Stimulated activated CD8-positive, alpha-beta memory T cell treated with anti-CD3 and anti-CD28 coated beads, Interleukin-7, amount 100 ng/mL, for 48 hours (primary cell): Measurements from ENCODE around the gene RTP4.

Experiments used
- DNase-seq, 2 donors: peaks; one replicate each; pipeline ENCODE4 v3.0.0-alpha.2; 2020; ENCODE audit warnings: low read depth in 1 of 2; ENCODE audit errors: extremely low read depth in 1 of 2

The RTP4 gene

DNA sequence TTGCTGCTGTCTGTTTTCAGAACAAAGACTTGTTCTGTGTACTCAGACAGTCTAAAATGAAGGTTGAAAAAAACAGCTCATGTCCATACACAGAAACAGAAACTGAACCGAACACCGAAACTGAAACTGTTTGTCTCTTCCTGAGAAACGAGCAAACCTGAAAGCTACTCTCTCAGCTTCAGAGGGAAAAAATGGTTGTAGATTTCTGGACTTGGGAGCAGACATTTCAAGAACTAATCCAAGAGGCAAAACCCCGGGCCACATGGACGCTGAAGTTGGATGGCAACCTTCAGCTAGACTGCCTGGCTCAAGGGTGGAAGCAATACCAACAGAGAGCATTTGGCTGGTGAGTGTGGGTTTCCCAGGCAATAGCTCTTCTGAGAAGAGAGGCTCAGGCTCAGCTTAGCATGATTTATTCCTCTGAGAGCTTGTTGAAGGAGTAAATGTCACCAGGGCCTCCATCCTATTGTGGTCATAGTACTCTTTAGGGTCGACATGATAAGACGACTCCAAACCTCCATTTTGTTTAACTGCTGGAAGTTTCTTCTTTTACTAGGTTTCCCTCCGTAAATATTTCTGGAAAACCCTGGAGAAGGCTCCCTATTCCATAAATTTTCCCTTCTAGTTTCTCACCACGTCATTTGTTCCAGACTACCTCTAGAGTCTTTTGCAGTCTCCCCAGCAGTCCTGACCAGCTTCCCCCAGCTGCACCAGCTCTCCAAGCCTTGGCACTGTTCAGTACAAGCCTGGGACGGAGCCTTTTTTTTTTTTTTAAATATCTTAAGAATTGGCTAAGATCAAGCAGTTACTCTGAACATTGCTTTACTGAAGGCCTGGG lies at the start of gene RTP4:
TSS of gene RTP4 (plus strand) at position 135 of the 838 bp plus-strand sequence. CDS start at position 192, 57 bp downstream.
- DNase-seq = peak in 1 of 2 donors; percentile 12

DNA sequence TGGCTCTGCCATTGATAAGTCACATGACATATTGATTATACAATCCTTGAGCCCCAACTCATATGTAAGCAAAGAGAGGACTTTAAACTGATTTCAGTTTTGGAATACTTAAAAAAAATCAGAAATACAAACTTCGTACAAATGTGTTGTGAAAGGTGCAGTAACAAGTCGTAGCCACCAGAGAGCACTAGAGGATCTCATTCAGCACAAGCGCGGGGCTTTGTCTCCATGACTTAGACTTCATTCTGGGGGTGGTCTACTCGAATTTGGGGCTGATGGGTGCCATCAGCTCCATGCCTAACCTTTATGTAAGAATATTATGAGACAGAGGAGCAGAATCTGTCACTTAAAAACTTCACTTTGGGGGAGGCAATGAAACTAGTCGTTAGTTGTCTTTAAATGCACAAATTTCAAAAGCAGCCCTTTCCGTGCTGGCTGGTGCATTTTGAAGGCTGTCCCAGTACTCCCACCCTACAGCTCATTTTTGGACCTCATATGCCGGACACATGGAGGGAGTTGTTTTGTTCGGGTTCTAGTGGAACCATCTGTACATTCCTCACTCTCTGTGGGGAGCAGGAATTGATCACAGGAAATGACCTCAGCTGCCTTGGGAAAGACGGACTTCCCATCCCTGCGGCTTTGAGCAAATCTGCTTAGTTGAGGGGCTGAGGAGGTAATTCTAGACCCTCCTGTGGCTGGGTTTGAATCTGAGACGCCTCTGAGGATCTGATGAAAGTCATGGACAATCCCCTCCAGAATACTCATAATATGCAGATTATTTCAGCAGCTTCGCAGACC lies 49.2 kb upstream of the RTP4 start:
- peak in 1 of 2 donors; percentile 5 for DNase-seq

DNA sequence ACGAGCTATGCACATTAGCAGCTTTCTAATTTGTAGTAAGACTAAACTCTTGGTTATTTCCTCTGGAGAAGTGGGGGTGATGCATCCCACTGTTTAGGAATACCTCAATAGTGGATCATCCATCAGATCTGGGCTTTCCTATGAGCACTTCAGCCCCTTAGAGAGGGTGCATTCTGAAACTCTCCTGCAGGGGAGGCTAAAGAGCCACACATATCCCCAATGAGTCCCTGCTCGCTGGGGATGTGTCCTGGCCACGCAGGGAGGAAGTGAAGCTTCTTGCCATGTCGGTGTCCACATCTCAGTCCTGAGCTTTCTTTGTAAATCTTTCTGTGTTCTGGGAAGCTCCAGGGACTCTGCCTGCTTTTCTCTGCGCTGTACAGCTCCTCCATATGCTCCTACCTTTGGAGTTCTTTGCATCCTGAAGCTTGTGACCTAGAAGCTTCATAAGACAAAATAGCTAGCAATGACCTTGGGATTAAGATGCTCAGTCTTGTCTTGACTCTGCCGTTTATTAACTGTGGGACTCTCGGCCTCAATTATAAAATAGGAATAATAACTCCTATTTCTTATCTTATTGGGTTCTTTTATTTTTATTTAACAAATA lies 48.4 kb upstream of the RTP4 start:
- peak; percentile 10 to 27 for DNase-seq

GRCh38 chr3:187321766-187322165 lies 46.4 kb upstream of the RTP4 start:
- DNase-seq = no peak

- no peak for DNase-seq
Observed at GRCh38 chr3:187322291-187322690, 45.9 kb upstream of the RTP4 start.

DNA sequence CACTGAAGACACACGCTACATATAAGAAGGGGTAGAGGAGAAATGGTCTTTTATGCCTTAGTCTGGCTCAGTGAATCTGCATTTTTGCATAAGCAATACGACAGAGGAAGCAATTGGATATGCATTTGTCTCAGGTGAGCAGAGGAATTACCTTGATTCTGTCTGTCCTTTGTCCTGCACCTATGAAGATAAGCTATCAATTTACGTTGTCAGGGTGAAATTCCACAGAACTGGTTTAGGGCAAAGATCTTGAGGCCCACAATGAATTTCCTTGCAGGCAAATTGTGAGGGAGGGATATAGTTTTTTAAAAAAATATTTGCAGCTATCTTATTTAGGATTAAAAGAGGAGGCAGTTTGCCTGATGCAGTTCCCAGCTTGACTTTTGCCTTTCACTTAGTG lies 45.1 kb upstream of the RTP4 start:
- no peak for DNase-seq

DNA sequence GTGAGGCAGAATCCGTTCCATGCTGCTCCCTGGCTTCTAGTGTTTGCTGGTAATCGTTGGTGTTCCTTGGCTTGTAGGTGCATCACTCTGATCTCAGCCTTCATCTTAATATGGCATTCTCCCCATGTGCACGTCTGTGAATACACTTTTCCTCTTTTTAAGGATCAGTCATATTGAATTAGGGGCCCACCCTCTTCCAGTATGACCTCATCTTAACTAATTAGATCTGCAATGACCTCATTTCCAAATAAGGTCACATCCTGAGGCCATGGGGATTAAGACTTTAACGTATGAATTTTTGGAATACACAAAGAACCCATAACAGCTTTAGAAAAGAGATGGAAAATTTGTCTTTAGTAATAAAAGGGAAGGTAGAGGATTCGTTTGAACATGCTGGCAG lies 42.6 kb upstream of the RTP4 start:
- no peak for DNase-seq

DNA sequence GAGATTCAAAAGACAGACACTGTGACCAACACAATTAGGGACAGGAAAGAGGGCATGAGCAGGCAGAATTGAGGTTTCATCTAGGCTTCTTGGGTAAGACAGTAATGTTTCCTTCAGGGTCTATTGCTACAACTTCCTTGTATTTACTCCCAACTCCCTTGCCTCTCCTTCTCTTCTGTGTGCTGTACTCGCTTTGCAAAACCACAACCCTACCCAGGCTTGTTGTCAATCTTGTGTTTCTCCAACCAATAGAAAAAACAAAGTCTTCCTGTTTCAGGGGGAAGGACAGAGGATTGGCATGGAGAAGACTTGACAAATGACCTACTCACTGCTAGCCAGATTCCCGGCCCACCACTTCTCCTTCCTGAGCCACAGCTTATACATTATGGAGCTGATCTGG lies 40.3 kb upstream of the RTP4 start:
- DNase-seq = no peak

DNA sequence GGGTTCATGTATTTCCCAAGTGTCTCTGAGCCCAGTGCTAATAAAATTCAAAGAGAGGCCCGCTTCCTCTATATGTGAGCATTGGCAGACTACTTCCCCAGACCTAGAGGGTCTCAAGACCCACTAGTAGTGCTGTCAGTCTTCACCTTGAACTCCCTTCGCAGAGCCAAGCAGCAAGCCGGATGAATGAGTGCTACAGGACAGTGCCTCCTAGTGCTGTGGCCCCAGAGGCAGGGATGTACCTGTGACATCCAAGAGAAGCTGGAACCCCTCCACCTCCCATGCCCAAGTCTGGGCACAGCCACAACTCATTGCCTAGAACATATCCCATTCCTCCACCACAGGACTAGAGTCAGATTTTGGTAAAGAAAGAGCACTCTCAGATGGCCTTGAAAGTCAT lies 39.5 kb upstream of the RTP4 start:
- no peak for DNase-seq

GRCh38 chr3:187334904-187335303 lies 33.3 kb upstream of the RTP4 start:
- no peak for DNase-seq

DNA sequence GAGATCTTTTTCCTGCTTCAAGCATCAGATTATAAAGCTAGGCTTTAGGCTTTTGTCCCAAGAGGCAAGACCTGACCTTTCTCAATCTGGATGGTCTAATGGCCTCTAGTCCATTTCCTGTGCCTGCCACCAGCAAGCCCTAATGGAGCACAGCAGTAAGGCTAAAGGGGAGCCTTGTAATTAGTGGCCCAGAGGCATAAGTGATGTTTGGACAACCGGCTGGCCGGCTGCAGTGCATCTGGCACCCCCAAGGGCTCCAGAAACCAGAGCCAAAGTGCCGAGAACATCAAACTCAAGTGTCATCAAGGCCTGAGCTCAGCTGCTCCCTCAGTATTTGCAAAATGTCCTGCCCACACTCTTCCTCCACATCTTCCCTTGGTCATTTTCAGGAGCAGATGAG lies 31.9 kb upstream of the RTP4 start:
- DNase-seq = no peak

DNA sequence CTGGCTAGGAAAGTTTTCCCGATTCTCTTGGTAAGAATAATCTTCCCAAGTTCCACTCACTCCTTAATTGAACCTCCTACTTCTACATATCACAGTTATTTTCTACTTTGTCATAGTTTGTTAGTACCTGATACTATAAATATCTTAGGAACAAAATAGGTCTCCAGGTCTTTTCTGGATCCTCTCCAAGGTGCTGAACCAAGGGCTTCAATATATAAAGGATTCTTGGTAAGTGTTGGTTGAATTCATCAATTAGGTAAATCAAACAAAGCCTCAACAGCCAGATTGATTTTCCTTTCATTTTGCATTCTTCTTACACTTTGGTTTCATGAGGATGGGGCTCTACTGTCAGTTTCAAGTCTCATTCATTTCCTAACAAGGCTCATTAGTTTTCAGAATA lies 27.6 kb upstream of the RTP4 start:
- no peak for DNase-seq

DNA sequence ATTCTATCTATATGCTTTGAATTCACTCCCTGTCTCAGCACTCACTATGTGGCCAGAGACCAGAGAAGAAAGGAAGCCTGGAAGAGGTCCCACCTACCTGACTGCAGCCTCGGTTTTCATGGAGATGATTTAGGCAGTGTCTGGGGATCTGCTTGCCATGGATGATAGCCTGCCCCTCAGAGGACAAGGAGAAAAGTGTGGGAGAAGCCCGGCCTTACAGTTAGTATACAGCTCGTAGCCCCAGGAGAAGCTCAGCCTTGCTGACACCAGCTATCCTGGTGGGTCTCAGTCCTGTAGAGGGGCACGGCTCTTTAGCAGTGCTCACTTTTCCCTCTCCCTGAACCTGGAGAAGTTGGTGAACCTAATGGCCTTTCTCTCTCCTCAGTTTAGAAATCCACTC lies 25.9 kb upstream of the RTP4 start:
- no peak for DNase-seq

GRCh38 chr3:187343670-187344069 lies 24.5 kb upstream of the RTP4 start:
- DNase-seq = no peak

- DNase-seq = no peak
Observed at GRCh38 chr3:187352581-187353575, 15.3 kb upstream of the RTP4 start.

DNA sequence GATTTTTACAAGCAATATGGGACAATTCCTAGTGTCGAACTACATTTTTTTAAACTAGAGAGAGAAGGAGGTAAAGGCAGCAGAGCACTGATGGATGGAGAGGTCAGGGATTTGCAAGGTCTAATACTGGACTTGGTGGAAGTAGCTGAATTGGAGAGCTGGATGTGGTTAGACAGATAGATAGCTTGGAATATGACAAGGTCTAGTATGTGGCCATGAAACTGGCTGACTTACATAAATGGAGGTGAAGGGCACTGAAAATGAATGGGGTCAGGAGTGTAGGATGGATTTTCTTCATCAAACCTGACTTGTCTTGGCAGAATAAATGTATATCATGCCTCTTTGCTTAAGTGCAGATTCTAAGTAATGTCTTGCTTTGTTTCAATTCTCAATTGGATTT lies 10.1 kb upstream of the RTP4 start:
- no peak for DNase-seq

GRCh38 chr3:187359798-187360486 lies 8.2 kb upstream of the RTP4 start:
- DNase-seq = no peak

DNA sequence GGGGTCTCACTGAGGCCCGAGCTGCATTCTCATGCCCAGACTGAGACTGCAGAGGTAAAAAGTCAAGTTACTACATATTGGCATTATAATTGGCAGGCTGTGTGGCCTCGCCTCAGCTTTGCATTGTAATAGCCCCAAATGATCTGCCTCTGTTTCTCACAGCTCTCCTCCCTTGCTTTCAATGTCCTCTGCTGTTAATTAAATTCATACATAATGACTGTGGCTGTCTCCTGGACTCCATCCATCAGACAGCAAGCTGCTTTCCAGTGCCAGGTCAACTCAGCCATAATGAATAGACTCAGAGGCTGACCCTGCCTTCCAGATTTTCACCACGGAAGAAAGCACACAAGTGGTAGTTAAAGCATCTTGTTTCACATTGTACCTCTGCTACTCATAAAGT lies 7.6 kb upstream of the RTP4 start:
- no peak for DNase-seq

DNA sequence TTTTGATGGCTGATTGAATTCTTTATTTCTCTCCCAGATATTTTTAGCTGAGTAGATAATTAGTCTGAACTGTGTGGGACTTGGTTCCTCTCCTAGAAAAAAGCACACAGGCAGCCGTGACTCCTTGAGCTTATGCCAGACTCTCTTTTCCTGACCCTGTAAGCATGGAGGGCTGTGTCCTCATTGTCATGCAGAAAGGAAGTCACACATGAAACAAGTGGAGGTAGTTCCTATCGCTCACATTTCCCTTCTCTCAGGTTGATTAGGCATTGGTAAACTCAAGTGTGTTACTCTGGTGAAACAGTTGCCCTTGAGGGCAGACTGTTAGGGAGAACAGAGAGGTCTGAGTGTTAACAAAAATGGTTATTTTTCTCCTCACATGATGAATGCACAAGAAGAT lies 6.3 kb upstream of the RTP4 start:
- no peak for DNase-seq

GRCh38 chr3:187367561-187368103 lies 553 bp upstream of the RTP4 start:
- no peak for DNase-seq
